Measurements from ENCODE around the gene OSER1.
"Not testable (repeated sequence)": the region's sequence is repeated elsewhere in the genome, so short reads cannot be mapped to it uniquely, and the experiment has no call there.

OSER1 gene

DNA sequence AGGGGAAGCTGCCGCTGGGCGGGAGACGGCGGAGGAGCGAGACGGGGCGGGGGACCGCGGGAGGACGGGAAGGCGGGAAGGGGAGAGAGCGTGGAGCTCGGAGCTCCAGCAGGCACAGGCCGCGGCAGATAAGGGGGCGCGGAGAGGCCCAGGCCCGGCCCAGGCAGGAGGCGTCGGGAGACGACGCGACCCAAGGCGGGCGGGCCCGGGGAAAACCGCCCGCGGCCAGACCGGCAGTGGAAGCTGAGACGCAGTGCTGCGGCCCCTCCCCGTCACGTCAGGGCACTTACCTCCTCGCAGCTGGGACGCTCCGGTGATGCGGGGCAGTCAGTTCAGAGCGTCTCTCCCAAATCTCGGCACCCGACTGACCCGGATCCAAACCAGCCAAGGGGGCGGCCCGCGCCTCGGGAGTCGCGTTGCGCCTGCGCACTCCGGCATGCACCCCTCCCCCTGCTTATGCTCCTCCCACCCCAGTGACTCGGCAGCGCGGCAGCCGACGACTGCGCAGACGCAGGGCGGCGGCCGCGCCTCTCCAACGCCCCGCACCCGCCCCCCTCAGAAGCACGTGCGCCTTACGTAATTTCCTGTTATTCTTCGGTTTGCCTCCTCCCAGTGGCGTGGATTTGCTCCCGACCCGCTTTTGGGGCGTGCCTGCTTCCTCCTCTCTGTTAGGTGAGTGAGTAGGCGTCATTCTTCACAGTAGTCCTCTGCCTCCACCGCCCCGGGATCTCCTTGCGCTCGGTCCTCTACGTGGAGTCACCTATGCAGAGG lies at the start of gene OSER1:
OSER1 (minus strand) TSS at position 366 of the 771 bp plus-strand sequence. CDS start 3,814 bp downstream, outside the sequence.
- peak; percentile 94 to 98 for DNase-seq (ENCODE audit: low read depth in 1 of 2, low spot score in 1 of 2)

DNA sequence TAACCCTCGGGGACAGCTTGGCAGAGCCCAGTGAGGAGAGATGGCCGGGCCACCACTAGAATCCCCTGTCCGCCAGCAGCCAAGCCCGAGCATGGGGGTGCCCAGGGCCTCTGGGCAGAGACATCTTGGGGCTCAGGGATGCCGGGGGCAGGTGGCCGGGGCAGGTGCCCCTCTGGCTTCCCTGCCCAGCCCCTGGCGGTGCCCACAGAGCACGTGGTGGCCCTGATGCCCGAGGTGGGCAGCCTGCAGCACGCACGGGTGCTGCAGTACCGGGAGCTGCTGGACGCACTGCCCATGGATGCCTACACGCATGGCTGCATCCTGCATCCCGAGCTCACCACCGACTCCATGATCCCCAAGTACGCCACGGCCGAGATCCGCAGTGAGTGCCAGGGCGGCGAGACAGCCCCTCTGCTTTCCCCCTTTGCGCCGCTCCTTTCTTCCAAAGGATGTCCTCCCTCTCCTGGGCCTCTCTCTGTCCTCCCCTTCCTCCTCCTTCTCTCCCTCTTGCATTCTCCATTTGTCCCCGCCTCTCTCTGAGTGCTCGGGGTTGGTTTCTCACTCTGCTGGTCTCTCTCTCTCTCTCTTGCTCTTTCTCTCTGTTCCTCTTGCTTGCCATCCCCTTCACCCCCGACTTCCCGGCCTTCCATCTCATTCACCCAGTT lies 47.8 kb upstream of the OSER1 start:
- no peak for DNase-seq (ENCODE audit: low read depth in 1 of 2, low spot score in 1 of 2)

DNA sequence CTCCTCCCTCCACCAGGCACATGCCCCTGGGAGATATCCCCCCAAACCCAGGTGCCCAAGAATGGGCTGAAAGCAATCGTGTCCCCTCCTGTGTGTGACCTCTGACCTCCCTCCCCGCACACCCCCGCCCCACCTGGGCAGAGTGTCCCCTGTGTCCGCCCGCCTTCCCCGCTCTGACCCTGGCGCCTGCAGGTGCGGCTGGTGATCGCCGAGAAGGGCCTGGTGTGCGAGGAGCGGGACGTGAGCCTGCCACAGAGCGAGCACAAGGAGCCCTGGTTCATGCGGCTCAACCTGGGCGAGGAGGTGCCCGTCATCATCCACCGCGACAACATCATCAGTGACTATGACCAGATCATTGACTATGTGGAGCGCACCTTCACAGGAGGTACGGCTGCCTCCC lies 46.4 kb upstream of the OSER1 start:
- no peak for DNase-seq (ENCODE audit: low read depth in 1 of 2, low spot score in 1 of 2)

DNA sequence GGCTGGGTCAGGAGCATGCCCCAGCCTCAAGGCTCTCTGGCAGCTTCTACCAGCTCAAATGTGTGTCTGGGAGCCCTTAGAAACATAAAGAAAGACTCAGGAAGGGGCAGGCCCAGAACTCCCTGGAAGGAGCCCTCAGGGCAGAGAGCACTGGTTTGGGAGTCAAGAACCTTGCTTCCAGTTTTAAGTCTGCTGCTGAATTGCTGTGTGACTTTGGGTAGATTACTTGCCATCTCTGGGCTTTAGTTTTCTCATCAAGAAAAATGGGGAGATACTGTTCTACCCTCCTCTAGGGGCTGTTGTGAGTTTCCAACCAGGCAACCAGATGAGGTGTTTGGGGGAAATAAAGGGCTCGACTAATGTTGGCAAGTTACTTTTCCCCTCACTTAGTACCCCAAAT lies 45.4 kb upstream of the OSER1 start:
- no peak for DNase-seq (ENCODE audit: low read depth in 1 of 2, low spot score in 1 of 2)

DNA sequence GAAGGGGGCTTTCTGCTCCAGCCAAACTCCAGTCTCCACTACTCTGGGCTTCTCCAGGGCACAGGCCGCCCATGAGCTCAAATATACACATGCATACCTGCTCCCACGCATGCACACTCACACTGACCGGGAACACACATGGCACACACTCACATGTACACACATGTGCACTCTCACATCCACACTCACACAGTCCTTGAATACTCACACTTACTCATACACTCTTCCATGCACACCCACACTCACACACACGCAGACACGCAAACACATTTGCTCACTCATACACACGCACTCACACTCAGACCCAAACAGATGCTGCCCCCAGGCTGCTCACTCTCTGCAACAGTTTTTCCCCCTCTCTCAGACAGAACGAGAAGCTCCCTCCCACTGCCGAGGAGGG lies 43.5 kb upstream of the OSER1 start:
- no peak for DNase-seq (ENCODE audit: low read depth in 1 of 2, low spot score in 1 of 2)

DNA sequence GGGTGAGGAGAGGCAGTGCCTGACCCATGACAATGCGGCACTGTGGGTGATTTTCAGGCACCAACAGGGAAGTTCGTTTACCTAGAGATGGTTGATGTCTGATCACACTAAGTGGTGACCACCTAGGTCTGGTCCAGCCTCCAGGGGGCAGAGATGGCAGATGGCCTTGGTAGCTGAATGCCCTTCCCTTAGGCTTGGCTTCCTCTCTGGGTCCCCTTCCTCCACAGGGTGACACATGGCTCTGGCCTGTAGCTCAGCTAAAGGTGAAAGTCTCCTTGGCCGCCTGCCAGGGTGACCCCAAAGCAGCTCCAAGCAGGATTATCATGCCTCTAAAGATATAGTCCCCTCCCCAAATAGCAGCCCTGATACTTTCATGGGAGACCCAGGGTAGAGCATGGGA lies 43.0 kb upstream of the OSER1 start:
- DNase-seq (ENCODE audit: low read depth in 1 of 2, low spot score in 1 of 2), result no peak

DNA sequence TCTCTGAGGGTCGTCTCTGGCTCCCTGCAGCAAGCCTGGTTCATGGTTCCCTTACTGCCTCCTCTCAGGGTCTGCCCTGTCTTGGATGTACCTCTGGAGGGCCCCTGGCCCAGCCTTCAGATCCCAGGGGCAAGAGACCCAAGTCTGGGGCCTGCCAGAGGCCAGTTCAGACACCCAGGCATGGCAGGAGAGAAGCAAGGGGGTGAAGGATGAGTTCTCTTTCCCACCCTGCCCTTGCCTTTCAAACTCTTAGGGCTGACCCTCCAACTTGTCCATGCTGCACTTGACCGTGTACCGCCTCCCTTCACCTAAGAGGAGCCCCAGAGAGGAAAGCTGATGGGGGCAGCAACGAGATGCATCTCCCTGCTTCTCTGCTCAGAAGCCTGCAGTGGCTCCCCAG lies 40.7 kb upstream of the OSER1 start:
- no peak for DNase-seq (ENCODE audit: low read depth in 1 of 2, low spot score in 1 of 2)

DNA sequence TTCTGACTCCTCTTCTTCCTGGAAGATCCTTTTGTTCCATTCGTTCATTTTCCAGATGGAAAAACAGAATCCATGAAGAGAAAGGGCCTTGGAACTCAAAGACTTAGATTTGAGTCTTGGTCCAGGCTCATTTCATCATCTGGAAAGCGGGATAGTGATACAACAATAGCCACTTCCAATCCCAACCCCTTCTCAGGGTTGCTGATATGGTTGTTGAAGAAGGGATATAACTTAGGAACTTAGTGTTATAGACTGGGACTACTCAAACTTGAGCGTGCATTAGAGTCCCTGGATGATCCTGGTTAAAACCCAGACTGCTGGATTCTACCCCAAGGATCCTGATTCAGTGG lies 37.8 kb upstream of the OSER1 start:
- DNase-seq (ENCODE audit: low read depth in 1 of 2, low spot score in 1 of 2), result no peak

DNA sequence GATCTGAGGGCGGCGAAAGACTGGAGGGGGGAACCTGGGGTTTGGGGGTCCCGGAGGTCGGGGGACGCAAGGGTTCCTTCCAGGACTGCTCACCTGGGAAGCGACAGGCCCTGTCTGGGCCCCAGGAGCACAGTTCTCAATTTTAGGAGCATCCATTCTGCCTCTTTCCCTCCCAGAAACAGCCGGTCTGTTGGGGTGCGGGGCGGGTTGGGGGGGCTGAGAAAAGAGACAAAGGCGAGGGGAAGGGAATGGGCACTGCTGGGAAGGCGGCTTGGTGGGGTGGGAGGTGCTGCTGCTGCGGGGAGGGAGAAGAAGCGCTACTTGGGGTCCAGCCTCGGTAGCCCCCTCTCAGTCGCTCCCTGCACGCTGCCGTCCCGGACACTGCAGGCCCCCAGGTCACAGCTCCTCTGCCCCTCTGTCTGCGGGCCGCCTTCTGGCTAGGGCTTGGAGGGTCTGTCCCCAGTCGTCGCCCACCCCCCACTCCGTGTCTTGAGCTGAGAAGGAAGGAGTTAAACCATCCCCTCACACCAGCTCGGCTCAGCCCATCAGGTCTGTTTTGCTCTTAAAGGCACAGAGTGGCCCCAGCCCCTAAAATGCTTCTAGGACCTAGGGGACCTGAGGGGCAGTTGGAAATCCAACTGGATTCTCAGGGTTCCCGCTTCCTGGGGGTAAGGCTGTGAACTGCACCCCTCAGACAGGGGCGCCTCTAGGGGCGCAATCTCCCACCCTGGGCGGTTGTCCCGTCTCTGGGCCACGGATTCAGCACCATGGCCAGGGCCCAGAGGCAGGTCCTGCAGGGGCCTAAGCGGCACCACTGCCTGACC lies 37.2 kb upstream of the OSER1 start:
- DNase-seq (ENCODE audit: low read depth in 1 of 2, low spot score in 1 of 2), result no peak

DNA sequence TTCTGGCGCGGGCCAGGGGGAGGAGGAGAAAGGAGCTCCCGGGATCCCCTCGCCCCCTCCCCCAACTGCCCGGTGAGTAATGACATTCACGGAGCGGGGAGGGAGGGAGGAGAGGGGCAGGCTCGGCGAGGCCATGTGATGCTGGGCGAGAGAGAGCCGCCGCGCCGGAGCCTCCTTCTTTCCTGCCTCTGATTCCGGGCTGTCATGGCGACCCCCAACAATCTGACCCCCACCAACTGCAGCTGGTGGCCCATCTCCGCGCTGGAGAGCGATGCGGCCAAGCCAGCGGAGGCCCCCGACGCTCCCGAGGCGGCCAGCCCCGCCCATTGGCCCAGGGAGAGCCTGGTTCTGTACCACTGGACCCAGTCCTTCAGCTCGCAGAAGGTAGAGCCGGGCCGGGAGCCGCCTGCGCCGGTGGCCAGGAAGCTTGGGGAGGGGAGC lies 36.6 kb upstream of the OSER1 start, which contains the start of gene GDAP1L1:
GDAP1L1 (plus strand) TSS at position 178 of the 441 bp plus-strand sequence; CDS start at position 205, 27 bp downstream.
- DNase-seq (ENCODE audit: low read depth in 1 of 2, low spot score in 1 of 2), result no peak

DNA sequence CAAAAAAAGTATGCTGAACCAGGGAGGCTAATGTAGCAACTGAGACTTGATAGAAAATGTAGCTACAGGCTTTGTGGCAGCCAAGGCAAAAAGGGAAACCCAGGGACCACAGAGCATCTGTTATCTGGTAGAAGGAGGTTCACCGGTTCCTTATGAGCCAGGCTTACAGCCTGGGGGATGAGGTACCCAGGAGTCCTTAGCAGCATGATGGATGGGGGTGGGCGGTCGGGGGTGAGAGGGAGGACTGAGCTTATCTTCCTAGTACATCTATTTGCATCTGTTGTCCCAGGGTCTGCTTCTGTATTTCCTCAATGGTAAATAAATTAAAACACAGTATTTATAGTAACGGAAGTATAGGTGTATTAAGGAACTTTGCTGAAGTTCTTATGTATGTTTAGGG lies 35.4 kb upstream of the OSER1 start:
- no peak for DNase-seq (ENCODE audit: low read depth in 1 of 2, low spot score in 1 of 2)

DNA sequence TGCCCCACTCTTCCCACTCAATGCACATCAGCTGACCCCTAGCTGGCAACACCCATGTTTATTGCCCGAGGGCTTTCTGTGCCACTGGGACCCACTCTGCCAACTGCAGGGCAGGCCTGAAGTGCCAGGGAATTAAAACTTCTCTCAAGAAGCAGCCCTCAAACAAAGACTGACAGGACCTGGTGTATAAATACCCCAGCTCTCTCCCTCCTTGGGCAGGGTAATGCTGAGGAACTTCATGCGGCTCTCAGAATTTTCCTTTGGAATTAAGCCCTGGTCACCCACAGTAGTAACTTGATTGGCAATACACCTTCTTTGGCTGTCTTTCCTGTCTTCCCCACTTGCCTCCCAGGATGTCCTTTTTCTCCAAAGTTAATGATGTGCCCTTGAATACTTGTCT lies 31.2 kb upstream of the OSER1 start:
- DNase-seq (ENCODE audit: low read depth in 1 of 2, low spot score in 1 of 2), result no peak

DNA sequence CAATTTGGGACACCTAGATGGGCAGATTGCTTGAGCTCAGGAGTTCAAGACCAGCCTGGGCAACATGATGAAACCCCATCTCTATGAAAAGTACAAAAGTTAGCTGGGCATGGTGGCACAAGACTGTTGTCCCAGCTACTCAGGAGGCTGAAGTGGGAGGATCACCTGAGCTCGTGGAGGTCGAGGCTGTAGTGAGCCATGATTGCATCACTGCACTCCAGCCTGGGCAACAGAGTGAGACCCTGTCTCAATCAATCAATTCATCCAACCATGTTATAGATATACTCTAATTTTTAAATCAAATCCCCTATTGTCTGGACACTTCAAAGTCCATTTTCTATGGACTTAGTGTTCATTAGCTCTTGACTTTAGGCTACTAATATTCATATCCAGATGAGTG lies 26.3 kb upstream of the OSER1 start:
- not testable (repeated sequence) for DNase-seq (ENCODE audit: low read depth in 1 of 2, low spot score in 1 of 2)

DNA sequence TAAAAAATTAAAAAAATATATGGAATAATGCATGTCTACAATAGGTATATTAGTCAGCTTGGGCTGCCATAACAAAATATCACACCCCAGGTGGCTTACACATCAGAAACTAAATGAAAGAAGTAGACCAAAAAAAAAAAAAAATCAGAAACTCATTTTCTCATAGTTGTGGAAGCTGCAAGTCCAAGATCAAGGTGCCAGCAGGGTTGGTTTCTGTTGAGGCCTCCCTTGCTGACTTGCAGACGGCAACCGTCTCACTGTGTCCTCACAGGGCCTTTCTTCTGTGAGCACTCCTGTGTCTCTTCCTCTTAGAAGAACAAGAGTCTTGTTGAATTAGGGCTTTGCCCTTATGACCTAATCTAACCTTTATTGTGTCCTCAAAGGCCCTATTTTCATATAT lies 25.1 kb upstream of the OSER1 start:
- DNase-seq (ENCODE audit: low read depth in 1 of 2, low spot score in 1 of 2), result no peak

DNA sequence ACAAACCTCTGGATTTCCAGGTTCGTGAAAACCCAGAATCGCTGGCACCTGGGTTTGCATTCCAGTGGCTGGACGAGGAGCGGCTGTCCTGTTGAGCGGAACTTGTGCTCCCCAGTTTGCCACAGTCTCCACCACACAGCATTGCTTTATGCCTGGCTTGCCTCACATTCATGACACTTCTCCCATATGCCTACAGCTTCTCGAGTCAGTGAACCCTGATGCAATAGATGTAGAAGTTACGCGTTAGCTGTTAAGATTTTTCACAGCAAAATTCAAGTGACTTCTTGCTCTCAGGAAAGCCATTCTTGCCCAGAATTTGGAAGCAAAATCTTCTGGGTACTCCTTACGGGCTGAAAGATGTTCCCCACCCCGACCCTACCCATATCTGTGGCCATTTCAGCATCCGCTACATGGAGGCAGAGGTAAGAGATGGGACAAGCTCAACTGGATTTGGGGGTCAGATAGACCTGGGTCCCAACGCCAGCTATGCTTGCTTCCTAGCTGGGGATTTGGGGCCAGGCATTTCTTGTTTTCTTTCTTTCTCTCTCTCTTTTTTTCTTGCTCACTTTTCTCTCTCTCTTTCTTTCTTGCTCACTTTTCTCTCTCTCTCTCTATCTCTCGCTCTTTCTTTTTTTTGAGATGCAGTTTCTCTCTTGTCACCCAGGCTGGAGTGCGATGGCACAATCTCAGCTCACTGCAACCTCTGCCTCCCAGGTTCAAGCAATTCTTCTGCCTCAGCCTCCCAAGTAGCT lies 24.2 kb upstream of the OSER1 start:
- DNase-seq (ENCODE audit: low read depth in 1 of 2, low spot score in 1 of 2), result no peak

DNA sequence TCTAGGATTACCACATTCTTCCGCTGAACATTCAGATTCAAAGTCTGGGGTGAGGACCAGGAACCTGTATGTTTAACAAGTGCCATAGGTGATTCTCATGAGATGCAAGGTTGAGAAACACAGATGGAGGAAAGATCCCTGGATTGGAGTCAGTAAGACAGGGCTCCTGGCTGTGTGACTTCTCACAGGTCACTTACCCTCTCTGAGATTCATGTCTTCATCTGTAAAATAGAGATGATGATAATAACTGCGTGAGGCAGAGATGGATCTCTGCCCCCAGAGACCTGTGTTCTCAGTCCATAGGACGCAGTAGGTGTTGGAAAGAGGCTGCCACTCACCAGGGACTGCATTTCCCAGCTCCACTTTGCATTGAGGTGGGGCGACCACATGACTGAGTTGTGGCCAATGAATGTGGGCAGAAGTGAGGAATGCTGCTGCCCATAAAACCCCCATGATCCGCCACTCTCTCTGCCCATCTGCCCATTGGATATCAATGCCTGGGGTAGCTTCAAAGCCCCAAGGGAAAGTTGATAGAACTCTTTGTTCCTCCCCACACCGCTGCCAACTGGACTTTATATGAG lies 23.0 kb upstream of the OSER1 start:
- no peak for DNase-seq (ENCODE audit: low read depth in 1 of 2, low spot score in 1 of 2)

DNA sequence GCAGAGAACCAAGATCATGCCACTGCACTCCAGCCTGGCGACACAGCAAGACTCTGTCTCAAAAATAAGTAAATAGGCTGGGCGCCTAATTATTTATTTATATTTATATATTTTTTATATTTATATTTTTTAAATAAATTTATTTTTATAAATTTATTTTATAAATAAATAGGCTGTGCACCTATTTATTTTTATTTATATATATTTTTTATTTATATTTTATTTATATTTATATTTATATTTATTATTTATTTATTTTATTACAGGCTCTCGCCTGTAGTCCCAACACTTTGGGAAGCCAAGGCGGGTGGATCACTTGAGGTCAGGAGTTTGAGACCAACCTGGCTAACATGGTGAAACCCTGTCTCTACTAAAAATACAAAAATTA lies 21.9 kb upstream of the OSER1 start:
- DNase-seq (ENCODE audit: low read depth in 1 of 2, low spot score in 1 of 2), result not testable (repeated sequence)

DNA sequence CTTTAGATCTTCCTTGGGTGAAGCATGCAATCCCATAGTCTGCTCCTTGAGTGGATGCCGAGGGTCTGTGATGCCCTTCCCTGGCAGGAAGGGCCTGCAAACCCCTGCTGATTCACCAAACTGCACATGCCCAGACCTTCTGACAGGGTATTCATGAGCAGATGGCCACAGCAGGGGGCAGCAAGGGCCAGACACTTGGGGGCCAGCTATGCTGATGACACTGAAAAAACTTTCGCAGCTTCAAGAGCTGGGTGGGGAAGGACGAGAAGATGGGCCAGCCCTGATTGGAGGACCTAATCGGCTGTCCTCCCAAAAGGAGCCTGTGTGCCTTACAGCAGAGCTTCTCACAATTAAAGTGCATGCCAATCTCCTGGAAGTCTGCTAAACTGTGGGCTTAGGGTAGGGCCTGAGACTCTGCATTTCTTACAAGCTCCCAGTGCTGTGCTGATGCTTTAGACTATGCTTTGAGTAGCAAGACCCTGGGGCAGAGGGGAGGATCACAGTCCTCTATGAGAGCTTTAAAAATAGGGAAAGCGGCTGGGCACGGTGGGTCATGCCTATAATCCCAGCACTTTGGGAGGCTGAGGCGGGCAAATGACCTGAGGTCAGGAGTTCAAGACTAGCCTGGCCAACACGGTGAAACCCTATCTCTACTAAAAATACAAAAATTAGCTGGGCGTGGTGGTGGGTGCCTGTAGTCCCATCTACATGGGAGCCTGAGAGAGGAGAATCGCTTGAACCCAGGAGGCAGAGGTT lies 21.3 kb upstream of the OSER1 start:
- no peak for DNase-seq (ENCODE audit: low read depth in 1 of 2, low spot score in 1 of 2)

DNA sequence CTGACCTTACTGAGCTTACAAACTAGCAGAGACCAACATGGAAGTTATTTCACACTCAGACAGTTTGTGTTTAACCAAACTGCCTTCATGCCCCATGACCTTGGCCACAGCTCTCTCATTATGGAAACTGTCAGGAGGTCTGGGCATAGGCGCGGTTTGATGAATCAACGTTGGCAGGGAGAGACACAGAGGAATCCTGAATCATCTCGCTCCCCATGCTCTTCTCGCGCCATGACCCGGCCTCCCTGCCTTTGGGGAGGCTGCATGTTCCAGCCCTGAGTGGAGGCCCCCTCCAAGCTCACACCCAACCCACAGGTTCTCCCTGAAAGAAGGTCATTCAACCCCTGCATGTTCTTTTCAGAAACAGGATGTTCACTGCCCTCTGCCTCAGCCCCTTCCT lies 20.6 kb upstream of the OSER1 start:
- no peak for DNase-seq (ENCODE audit: low read depth in 1 of 2, low spot score in 1 of 2)
